Liver (tissue), 3 donors: Measurements from ENCODE around the gene SHC4.

Source experiments
- RAD21 ChIP-seq, 2 donors: IDR thresholded peaks; 2 replicates each; pipeline ENCODE4 v1.6.1; 2016; ENCODE audit warnings: antibody characterized with exemption in 2 of 2, mild to moderate bottlenecking in 2 of 2
- SP1 ChIP-seq: IDR thresholded peaks from 2 replicates; pipeline ENCODE4 v1.6.1; 2018; ENCODE audit warnings: antibody characterized with exemption, mild to moderate bottlenecking
- TAF1 ChIP-seq: conservative IDR thresholded peaks from 2 replicates; pipeline ENCODE4 v1.6.1; 2016; ENCODE audit warnings: antibody characterized with exemption, mild to moderate bottlenecking
- TF ChIP-seq, protein P1 (sequence below): fragments of 150-350 bp; IDR thresholded peaks from 2 replicates; pipeline ENCODE4 v1.5.1; 2017; ENCODE audit warnings: improper control_type of control experiment, low read depth, low read length; ENCODE audit not compliant: missing input control
- donor health status: healthy.
- donor health status: healthy.

DNA sequence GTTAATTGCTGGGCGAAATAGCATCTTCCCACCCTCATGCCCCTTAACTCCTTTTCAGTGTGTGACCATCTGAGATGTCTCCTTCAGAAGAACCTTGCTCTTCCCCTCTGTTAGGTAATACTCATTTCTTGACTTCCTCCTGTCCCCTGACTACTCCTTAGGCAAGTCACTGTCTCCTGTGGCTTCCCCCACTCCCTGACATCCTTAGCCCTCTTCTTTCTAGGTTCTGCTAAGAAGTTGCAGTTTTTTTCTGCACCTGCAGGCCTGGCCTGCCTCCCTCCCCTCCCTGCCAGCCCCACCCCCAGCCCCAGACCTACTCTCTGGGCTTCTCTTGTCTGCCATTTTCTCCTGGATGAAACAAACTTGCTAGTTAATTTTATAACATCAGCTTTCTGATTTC lies 101.0 kb downstream of the SHC4 start:
- TF ChIP-seq RAD21 (IDR thresholded peaks at IDR 0.05) = no peak
- TF ChIP-seq, protein P1, sequence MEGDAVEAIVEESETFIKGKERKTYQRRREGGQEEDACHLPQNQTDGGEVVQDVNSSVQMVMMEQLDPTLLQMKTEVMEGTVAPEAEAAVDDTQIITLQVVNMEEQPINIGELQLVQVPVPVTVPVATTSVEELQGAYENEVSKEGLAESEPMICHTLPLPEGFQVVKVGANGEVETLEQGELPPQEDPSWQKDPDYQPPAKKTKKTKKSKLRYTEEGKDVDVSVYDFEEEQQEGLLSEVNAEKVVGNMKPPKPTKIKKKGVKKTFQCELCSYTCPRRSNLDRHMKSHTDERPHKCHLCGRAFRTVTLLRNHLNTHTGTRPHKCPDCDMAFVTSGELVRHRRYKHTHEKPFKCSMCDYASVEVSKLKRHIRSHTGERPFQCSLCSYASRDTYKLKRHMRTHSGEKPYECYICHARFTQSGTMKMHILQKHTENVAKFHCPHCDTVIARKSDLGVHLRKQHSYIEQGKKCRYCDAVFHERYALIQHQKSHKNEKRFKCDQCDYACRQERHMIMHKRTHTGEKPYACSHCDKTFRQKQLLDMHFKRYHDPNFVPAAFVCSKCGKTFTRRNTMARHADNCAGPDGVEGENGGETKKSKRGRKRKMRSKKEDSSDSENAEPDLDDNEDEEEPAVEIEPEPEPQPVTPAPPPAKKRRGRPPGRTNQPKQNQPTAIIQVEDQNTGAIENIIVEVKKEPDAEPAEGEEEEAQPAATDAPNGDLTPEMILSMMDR = no peak
- TF ChIP-seq TAF1 = no peak
- TF ChIP-seq SP1 = no peak
